DOHH2 (cell line): ENCODE measurements around the gene CD68.
A peak's percentile ranks its signal among the peaks of the same experiment; 100 is the strongest.

ENCODE experiments used
- H3F3A ChIP-seq: fragments of 200-600 bp; sonication (generic), shearing (Covaris generic); 2 replicates; pipeline ENCODE4 v1.6.0; 2016; ENCODE audit warnings: antibody characterized with exemption, mild to moderate bottlenecking; ENCODE audit not compliant: control insufficient read depth, insufficient read depth
- H3K27ac ChIP-seq: fragments of 200-600 bp; sonication (generic); 2 replicates; pipeline ENCODE4 v1.5.1; 2014; ENCODE audit warnings: low read depth, mild to moderate bottlenecking, low read length, moderate library complexity
- H3K27me3 ChIP-seq: fragments of 200-600 bp; sonication (generic); 2 replicates; pipeline ENCODE4 v1.6.1; 2014; ENCODE audit warnings: mild to moderate bottlenecking, low read length, mixed read lengths; ENCODE audit not compliant: control insufficient read depth
- H3K36me3 ChIP-seq: fragments of 200-600 bp; sonication (generic); 2 replicates; pipeline ENCODE4 v1.6.1; 2014; ENCODE audit warnings: mild to moderate bottlenecking, low read length, moderate library complexity, mixed read lengths; ENCODE audit not compliant: control insufficient read depth
- H3K4me1 ChIP-seq: fragments of 200-600 bp; sonication (generic); 2 replicates; pipeline ENCODE4 v1.6.1; 2014; ENCODE audit warnings: mild to moderate bottlenecking, low read length, mixed read lengths; ENCODE audit not compliant: control insufficient read depth
- H3K4me2 ChIP-seq: fragments of 200-600 bp; sonication (generic); 2 replicates; pipeline ENCODE4 v1.6.0; 2014; ENCODE audit warnings: mild to moderate bottlenecking, low read length, moderate library complexity
- H3K4me3 ChIP-seq: fragments of 200-600 bp; sonication (generic); 2 replicates; pipeline ENCODE4 v1.5.1; 2014; ENCODE audit warnings: mild to moderate bottlenecking, low read length, mixed read lengths
- H3K79me2 ChIP-seq: fragments of 200-600 bp; sonication (generic); 2 replicates; pipeline ENCODE4 v1.6.1; 2014; ENCODE audit warnings: mild to moderate bottlenecking, low read length, mixed read lengths; ENCODE audit not compliant: control insufficient read depth
- H3K9me2 ChIP-seq: fragments of 200-600 bp; sonication (generic); replicated peaks from 2 replicates; pipeline ENCODE4 v1.6.1; 2014; ENCODE audit warnings: mild to moderate bottlenecking, low read length, mixed read lengths; ENCODE audit not compliant: control insufficient read depth
- H3K9me3 ChIP-seq: fragments of 200-600 bp; sonication (generic); 2 replicates; pipeline ENCODE4 v1.6.1; 2014; ENCODE audit warnings: antibody characterized with exemption, low read length, mixed read lengths; ENCODE audit not compliant: control insufficient read depth, insufficient read depth
- H4K20me1 ChIP-seq: fragments of 200-600 bp; sonication (generic); 2 replicates; pipeline ENCODE4 v1.6.0; 2014; ENCODE audit warnings: low read depth, mild to moderate bottlenecking, antibody characterized with exemption, low read length, moderate library complexity; ENCODE audit not compliant: control insufficient read depth, insufficient read depth
- CTCF ChIP-seq: fragments of 200-600 bp; sonication (generic); IDR thresholded peaks from one replicate; pipeline ENCODE4 v1.5.1; 2014; ENCODE audit warnings: antibody characterized with exemption, mild to moderate bottlenecking, low read depth, low read length; ENCODE audit not compliant: poor library complexity, severe bottlenecking
- EZH2phosphoT487 ChIP-seq: fragments of 200-600 bp; sonication (generic); IDR thresholded peaks from 2 replicates; pipeline ENCODE4 v1.6.1; 2017; ENCODE audit warnings: borderline replicate concordance, mild to moderate bottlenecking, antibody characterized with exemption, low read length, moderate library complexity, mixed read lengths

The CD68 gene

DNA sequence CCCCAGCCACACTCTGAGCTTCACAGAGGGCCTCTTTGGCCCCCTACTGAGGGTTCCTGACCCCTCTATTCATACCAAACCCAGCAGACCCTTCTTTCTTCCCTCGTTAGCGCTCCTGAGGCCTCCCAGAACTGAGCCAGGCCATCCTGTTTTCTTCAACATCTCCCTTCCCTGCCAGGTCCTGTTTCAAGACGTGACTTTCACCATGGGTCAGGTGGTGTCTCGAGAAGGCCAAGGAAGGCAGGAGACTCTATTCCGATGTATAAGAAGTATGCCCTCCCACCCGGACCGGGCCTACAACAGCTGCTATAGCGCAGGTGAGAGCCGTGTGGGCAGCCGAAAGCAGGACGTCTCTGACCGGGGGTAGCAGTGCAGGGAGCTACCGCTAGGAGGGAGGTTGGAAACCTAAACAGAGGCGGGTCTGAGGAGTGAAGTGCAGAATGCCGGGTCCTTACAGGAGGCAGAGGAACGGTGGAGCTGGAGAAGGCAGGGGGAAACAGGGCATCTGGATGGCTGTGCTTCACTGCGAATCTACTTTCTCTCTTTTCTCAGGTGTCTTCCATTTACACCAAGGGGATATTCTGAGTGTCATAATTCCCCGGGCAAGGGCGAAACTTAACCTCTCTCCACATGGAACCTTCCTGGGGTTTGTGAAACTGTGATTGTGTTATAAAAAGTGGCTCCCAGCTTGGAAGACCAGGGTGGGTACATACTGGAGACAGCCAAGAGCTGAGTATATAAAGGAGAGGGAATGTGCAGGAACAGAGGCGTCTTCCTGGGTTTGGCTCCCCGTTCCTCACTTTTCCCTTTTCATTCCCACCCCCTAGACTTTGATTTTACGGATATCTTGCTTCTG, 19.0 kb upstream of the CD68 start:
- no peaks in the 10 kb centered on the region for H3K9me3 ChIP-seq
- H3K9me2 ChIP-seq, result no peaks in the 10 kb centered on the region
- peaks cover 7% of the 10 kb centered on the region for H3K27me3 ChIP-seq
- 0 out of 2 replicates have a peak, but pooled peaks cover 3% of the 10 kb centered on the region for H3F3A ChIP-seq
- H3K36me3 ChIP-seq, result peaks cover 33% of the 10 kb centered on the region
- no peak for TF ChIP-seq CTCF
- no peak for TF ChIP-seq EZH2phosphoT487
- peak overlapping the region; percentile 79 for H3K4me3 ChIP-seq
- peaks cover 43% of the 10 kb centered on the region for H3K79me2 ChIP-seq
- H3K4me2 ChIP-seq, result peak overlapping the region; percentile 92
- no peak overlapping the region; the same call in 1 of the 2 replicates for H3K27ac ChIP-seq
- H4K20me1 ChIP-seq, result no peaks in the 10 kb centered on the region
- H3K4me1 ChIP-seq, result peaks cover 49% of the 10 kb centered on the region

- peak overlapping the region; percentile 82 for H3K27ac ChIP-seq
These were observed 18.3 kb upstream of the CD68 start for GRCh38 chr17:7561028-7561575.

DNA sequence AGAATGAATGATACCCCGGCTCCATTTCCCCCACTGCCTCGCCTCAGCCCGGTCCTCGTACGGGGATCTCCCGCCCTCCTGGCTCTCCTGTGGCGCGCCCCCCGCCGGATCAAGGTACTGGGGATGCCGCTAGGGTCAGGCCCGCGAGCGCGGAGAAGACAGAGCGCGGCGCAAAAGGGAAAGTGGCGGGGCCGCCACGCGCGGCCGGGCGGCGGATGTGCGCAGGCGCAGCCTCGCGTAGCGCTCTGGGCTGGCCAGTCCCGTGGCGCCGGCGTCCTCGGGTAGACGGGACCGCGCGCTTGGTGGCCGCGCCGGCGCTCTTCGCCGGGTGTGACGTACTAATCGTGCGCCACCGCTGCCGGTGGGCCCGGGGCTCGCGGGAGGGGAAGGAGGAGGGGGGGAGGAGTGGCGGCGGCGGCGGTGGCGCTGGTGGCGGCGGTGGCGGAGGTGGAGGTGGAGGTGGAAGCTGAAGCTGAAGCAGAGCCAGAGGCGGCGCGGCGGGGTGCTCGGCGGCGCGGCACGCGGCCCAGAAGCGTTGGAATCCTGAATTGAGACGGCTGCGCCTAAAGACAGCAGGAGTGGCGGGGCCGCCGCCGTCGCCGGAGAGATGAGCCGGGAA, 17.7 kb upstream of the CD68 start, which contains the start of gene SENP3:
Gene SENP3, plus strand, starts transcription at position 331 of the 619 bp plus-strand sequence. CDS start 1,158 bp downstream, outside the sequence.
- Histone ChIP-seq H3K9me2 (no peaks in the 10 kb centered on the region), H3K36me3 (peaks cover 42% of the 10 kb centered on the region), H3K27me3 (peaks cover 7% of the 10 kb centered on the region), H3F3A (0 out of 2 replicates have a peak, but pooled peaks cover 3% of the 10 kb centered on the region), H3K4me3 (peak within 1 kb of the TSS; percentile 79), H3K79me2 (peaks cover 48% of the 10 kb centered on the region), H4K20me1 (no peaks in the 10 kb centered on the region), H3K9me3 (no peaks in the 10 kb centered on the region), H3K4me1 (peaks cover 49% of the 10 kb centered on the region), H3K27ac (peak within 1 kb of the TSS; percentile 82), H3K4me2 (peak within 1 kb of the TSS; percentile 92)
- TF ChIP-seq CTCF, result no peak
- TF ChIP-seq EZH2phosphoT487, result no peak

More at GRCh38 chr17:7561028-7561575, 18.3 kb upstream of the CD68 start:
- peaks cover 7% of the 10 kb centered on the region for H3K27me3 ChIP-seq
- H3K4me2 ChIP-seq, result peak overlapping the region; percentile 92
- TF ChIP-seq CTCF, result peak; percentile 56
- TF ChIP-seq EZH2phosphoT487, result no peak
- H3K4me1 ChIP-seq, result peaks cover 49% of the 10 kb centered on the region
- H3K4me3 ChIP-seq, result peak overlapping the region; percentile 79
- no peaks in the 10 kb centered on the region for H3K9me3 ChIP-seq
- 0 out of 2 replicates have a peak, but pooled peaks cover 3% of the 10 kb centered on the region for H3F3A ChIP-seq
- H4K20me1 ChIP-seq, result no peaks in the 10 kb centered on the region
- peaks cover 40% of the 10 kb centered on the region for H3K36me3 ChIP-seq
- H3K79me2 ChIP-seq, result peaks cover 47% of the 10 kb centered on the region
- no peaks in the 10 kb centered on the region for H3K9me2 ChIP-seq
